Tibial nerve (tissue), 4 donors: ENCODE measurements around the gene ZNHIT2. TPM values are rescaled to one million over a fixed set of nuclear protein-coding genes. Genes with fewer than 3 reads are reported as not detected.

Experiments
- DNase-seq, 2 donors: peaks; one replicate each; pipeline ENCODE4 v3.0.0-alpha.2; 2019; ENCODE audit warnings: low spot score in 2 of 2
- H3K27ac ChIP-seq, 4 donors: fragments of 200-600 bp; sonication (generic) in 3 of 4; one replicate each; pipeline ENCODE4 v1.5.1; 2017 to 2019; ENCODE audit warnings: mild to moderate bottlenecking in 1 of 4
- H3K27me3 ChIP-seq, 2 donors: fragments of 200-600 bp; sonication (generic) in 1 of 2; one replicate each; pipeline versions ENCODE4 v1.5.1 to v1.6.0; 2017 to 2019
- H3K36me3 ChIP-seq, 3 donors: fragments of 200-600 bp; sonication (generic); one replicate each; pipeline ENCODE4 v1.5.1; 2018 to 2019
- H3K4me1 ChIP-seq, 4 donors: fragments of 200-600 bp; sonication (generic) in 3 of 4; one replicate each; pipeline ENCODE4 v1.5.1; 2017 to 2019
- H3K4me3 ChIP-seq, 4 donors: fragments of 200-600 bp; sonication (generic) in 3 of 4; one replicate each; pipeline ENCODE4 v1.5.1; 2017 to 2019; ENCODE audit warnings: mild to moderate bottlenecking in 1 of 4, moderate library complexity in 1 of 4
- H3K9me3 ChIP-seq, 4 donors: fragments of 200-600 bp; sonication (generic) in 3 of 4; one replicate each; pipeline ENCODE4 v1.5.1; 2017 to 2019
- CTCF ChIP-seq, 5 experiments: fragments of 200-600 bp in 3 of 5; fragments of 450-650 bp in 2 of 5; sonication (generic) in 3 of 5; IDR thresholded peaks; one replicate each; pipeline ENCODE4 v1.5.1; 2016 to 2019; ENCODE audit warnings: antibody characterized with exemption in 5 of 5, mild to moderate bottlenecking in 3 of 5, moderate library complexity in 2 of 5
- EP300 ChIP-seq, 2 donors: sonication (generic); formaldehyde crosslinking; IDR thresholded peaks; one replicate each; pipeline ENCODE4 v1.6.1; 2017; ENCODE audit warnings: antibody characterized with exemption in 2 of 2, mild to moderate bottlenecking in 1 of 2
- POLR2A ChIP-seq, 2 donors: fragments of 450-650 bp; IDR thresholded peaks; one replicate each; pipeline ENCODE4 v1.6.1; 2017; ENCODE audit warnings: antibody characterized with exemption in 2 of 2, mild to moderate bottlenecking in 2 of 2, moderate library complexity in 2 of 2
- WGBS, 2 donors: methylation state at CpG; one replicate each; pipeline ENCODE4 v1.1.5; 2018; 5-methylcytosine and 5-hydroxymethylcytosine counted together
- total RNA-seq, 4 donors: library from RNA; depleted of rRNA; stranded (reverse); fragments of >200 nt; gene quantifications; one replicate each; pipeline ENCODE4 v1.1.0, GENCODE V29; 2016

Gene ZNHIT2
- total RNA-seq, 4 donors from 2014 or later = 19.2 to 26.8 (median 22.6) TPM

GRCh38 chr11:65129649-65130441, 12.3 kb upstream of the ZNHIT2 start:
- TF ChIP-seq POLR2A (IDR thresholded peaks at IDR 0.05) = no peak
- no peak for TF ChIP-seq CTCF (IDR thresholded peaks at IDR 0.05)
- TF ChIP-seq EP300 (IDR thresholded peaks at IDR 0.05) = no peak
- Histone ChIP-seq H3K4me1 (peaks cover 0 to 31% (median 11%) of the 10 kb centered on the region in 4 donors), H3K36me3 (peaks cover 0 to 82% (median 55%) of the 10 kb centered on the region in 3 donors), H3K27me3 (no peaks in the 10 kb centered on the region), H3K4me3 (no peak overlapping the region), H3K27ac (no peak overlapping the region), H3K9me3 (no peaks in the 10 kb centered on the region)
- DNase-seq = no peak
- WGBS, 2 donors = 85 to 86% methylated on average over 13 of the region's 13 CpGs

- WGBS, 2 donors = 77 to 80% methylated on average over 15 of the region's 15 CpGs
- Histone ChIP-seq H3K36me3 (peaks cover 0 to 89% (median 56%) of the 10 kb centered on the region in 3 donors), H3K9me3 (no peaks in the 10 kb centered on the region), H3K4me1 (peaks cover 0 to 30% (median 10%) of the 10 kb centered on the region in 4 donors), H3K4me3 (no peak overlapping the region), H3K27ac (no peak overlapping the region), H3K27me3 (no peaks in the 10 kb centered on the region)
- no peak for DNase-seq
- no peak for TF ChIP-seq EP300 (IDR thresholded peaks at IDR 0.05)
- TF ChIP-seq CTCF (IDR thresholded peaks at IDR 0.05) = no peak
- TF ChIP-seq POLR2A (IDR thresholded peaks at IDR 0.05) = no peak
These were observed 11.0 kb upstream of the ZNHIT2 start for GRCh38 chr11:65128182-65129145.

- no peak overlapping the region for H3K4me3 ChIP-seq
- H3K4me1 ChIP-seq = peaks cover 0 to 30% (median 2%) of the 10 kb centered on the region in 4 donors
- no peak for TF ChIP-seq EP300 (IDR thresholded peaks at IDR 0.05)
- TF ChIP-seq POLR2A (IDR thresholded peaks at IDR 0.05) = no peak
- no peak for TF ChIP-seq CTCF (IDR thresholded peaks at IDR 0.05)
- H3K36me3 ChIP-seq = peaks cover 0 to 85% (median 53%) of the 10 kb centered on the region in 3 donors
- no peaks in the 10 kb centered on the region for H3K27me3 ChIP-seq
- no peaks in the 10 kb centered on the region for H3K9me3 ChIP-seq
- H3K27ac ChIP-seq = no peak overlapping the region
- WGBS, 2 donors = 71 to 78% methylated on average over 12 of the region's 12 CpGs
- DNase-seq = no peak
These were observed 10.1 kb upstream of the ZNHIT2 start for GRCh38 chr11:65127473-65128181.

- H3K36me3 ChIP-seq = peaks cover 0 to 76% (median 51%) of the 10 kb centered on the region in 3 donors
- H3K4me1 ChIP-seq = peaks cover 0 to 24% (median 0%) of the 10 kb centered on the region in 4 donors
- 67 to 76% methylated on average over 4 to 6 of the region's 6 CpGs for WGBS, 2 donors
- H3K9me3 ChIP-seq = no peaks in the 10 kb centered on the region
- DNase-seq = no peak
- no peaks in the 10 kb centered on the region for H3K27me3 ChIP-seq
- TF ChIP-seq POLR2A (IDR thresholded peaks at IDR 0.05) = no peak
- no peak for TF ChIP-seq CTCF (IDR thresholded peaks at IDR 0.05)
- TF ChIP-seq EP300 (IDR thresholded peaks at IDR 0.05) = no peak
- no peak overlapping the region for H3K27ac ChIP-seq
- H3K4me3 ChIP-seq = no peak overlapping the region
These were observed 9.2 kb upstream of the ZNHIT2 start for GRCh38 chr11:65126624-65127274.
